Stimulated activated CD8-positive, alpha-beta memory T cell treated with anti-CD3 and anti-CD28 coated beads, Interleukin-2, amount 100 ng/mL, for 1 hour (primary cell): ENCODE results near the gene HECTD4.

Source experiments
- DNase-seq, 2 donors: peaks; one replicate each; pipeline ENCODE4 v3.0.0-alpha.2; 2020; ENCODE audit warnings: low read depth in 2 of 2

The HECTD4 gene

GRCh38 chr12:112179341-112179740 lies 202.9 kb downstream of the HECTD4 start:
- DNase-seq = no peak

DNA sequence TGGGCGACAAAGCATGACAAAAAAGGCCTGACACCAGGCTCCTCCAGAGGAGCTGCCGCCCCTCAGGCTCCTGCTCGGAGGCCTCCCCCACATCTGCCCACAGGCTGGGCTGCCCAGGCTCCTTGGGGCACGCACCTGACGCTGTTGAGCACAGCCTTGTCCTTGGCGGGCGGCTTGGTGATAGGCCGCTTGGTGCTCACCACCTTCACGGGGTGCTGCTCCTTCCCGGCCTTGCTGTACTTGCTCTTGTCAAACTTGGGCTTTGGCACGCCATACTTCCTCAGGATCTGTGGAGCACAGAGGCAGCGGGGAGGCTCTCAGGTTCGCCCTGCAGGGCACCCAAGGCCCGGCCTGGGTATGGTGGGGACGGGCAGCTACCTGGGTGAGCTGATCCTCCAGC lies 203.4 kb downstream of the HECTD4 start:
- DNase-seq = no peak

DNA sequence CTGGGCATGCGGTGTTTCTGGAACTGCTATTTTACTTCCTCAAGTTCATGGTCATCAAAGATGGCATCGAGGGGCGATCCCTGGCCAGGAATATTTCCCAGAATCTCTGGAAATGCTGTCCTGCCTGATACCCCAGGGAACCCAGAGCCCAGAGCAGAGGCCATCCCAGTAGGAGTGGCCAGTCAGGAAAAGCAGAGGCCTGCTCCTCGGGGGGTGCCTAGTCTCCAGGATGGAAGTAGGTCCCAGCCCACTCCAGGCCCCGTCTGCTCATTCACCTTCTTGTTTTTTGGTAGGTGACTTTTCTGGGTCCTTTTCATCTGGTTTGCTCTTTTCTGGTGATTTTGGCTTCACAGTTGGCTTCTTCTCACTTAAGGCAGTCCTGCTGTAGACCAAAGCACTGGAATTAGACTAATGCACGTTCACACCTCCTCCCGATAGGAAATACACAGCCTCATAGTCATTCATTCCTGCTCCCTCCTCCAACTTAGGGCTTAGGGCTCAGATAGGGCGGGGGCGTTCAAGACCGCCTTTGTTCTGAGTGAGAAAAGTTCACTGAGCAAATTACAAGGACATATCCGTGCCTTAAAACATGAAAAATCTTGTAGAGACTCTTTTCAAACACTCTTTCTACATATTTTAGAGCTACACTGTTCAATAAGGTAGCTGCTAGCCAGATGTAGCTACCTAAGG lies 205.8 kb downstream of the HECTD4 start:
- DNase-seq = no peak

DNA sequence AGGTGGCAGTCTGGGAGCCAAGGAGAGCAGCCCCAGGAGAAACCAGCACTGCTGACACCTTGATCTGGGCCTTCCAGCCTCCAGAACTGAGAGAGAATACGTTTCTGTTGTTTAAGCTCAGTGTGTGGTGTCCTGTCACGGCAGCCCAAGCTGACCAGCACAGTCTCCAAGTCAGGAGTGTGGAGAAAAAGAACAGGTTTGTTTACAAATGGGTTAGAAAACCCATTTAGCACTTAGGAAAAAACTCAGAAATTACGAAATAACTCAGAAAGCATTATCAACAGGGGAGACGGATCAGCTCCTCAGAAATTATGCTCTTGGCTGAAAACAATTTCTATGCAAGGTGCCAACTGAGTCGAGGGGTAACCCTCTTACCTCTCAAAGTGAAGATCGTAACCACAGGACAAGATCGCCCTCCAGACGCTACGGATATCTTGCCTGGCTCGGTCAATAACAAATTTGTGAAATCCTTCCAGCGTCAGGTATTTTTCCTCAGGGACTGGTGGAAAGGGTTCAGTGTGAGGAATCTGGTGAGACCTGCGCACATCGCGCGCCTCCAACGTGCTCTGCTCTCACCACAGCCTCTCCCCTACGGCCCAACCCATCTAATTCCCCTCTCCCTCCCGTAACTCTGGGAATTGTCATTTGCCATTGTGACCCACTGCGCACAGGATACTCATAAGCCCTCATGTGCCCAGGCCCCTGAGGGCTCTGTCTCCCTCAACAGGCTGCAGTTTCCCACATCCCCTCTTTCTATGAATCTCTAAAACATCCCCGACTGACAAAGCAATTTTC lies 206.7 kb downstream of the HECTD4 start:
- no peak for DNase-seq

GRCh38 chr12:112172556-112173324 lies 209.5 kb downstream of the HECTD4 start:
- no peak for DNase-seq

GRCh38 chr12:112170971-112171596 lies 211.1 kb downstream of the HECTD4 start:
- no peak for DNase-seq

GRCh38 chr12:112170376-112170775 lies 211.9 kb downstream of the HECTD4 start:
- no peak for DNase-seq

GRCh38 chr12:112169966-112170365 lies 212.3 kb downstream of the HECTD4 start:
- no peak for DNase-seq

- DNase-seq = no peak
Measured at GRCh38 chr12:112169161-112169872, 212.9 kb downstream of the HECTD4 start.

- no peak for DNase-seq
Measured at GRCh38 chr12:112168561-112168971, 213.7 kb downstream of the HECTD4 start.

DNA sequence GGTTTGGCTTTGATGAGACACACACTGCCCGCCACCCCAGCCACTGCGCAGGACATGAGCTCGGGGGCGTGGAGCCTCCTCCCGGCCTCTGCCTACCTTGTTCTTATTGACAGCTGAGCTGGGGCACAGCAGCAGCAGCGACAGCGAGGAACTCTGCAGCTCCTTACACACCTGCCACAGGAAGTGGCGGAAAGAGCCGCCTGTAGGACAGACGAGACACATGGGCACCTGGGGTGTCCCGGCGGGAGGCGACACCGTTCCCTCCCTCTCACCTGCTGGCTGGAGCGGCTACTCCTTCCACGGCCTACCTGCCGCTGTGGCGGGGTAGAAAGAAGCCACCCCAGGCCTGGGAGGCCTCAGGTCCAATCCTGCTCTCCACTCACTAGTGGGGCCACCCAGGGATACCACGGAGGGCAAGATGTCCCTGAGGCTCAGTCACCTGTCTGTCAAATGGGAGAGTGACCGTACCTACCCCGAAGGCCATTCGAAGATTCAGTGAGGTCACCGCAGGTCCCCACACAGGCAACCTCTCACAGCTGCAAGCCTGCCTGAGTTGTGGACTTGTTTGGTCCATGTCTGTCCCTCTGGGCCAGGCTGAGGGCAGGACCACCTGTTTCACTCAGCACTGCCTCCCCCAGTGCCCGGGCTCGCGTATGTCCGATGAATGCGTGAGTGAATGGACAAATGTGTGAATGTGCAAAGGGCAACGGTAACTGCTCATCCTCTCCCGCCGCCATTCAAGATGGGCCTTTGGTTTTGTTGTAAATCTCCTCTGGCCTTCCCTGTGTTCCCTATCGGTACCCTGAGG lies 214.3 kb downstream of the HECTD4 start:
- DNase-seq = no peak

GRCh38 chr12:112167031-112167461 lies 215.2 kb downstream of the HECTD4 start:
- DNase-seq = no peak

DNA sequence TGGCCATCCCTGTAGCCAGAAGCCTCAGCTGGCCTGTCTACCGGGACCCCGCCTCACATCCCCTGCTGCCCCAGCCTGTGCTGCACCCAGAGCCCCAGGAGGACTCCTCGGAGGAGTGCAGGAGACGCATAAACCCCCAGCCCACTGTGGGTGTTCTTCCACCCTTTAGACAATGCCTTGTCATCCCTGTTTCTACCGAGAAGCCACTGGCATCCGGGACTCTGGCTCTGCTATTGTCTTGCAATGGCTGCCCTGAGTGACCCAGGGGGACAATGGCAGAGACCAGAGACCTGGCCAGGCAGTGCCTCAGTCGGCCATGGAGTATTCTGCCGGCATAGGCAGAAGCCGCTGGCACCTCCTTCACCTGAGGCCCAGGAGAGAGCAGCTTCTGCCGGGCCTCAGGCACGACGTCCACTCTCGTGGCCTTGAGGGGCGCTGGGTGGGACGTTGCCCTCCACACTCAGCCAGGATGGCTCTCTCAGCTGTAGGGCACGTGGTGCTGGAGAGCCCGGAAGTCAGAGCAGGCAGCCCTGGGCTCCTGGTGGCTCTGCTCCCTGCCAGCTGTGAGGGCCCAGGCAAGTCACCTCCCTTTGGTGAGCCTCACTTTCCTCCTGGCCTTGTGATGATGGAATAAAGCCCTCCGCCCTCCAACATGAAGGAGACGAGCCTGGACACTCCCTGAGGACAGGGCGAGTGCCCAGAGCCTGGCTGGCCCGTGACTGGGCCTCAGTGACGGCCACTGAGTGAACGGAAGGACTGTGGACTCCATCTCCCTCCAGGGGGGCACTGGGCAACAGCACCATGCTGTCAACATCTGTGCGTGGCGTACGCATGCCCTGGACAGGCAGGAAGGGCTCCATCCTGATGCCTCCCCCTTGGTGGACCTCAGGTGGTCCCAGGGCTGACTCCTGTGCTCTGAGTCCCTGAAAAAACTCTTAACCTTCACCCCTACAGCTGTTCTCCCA lies 215.9 kb downstream of the HECTD4 start:
- DNase-seq = no peak

DNA sequence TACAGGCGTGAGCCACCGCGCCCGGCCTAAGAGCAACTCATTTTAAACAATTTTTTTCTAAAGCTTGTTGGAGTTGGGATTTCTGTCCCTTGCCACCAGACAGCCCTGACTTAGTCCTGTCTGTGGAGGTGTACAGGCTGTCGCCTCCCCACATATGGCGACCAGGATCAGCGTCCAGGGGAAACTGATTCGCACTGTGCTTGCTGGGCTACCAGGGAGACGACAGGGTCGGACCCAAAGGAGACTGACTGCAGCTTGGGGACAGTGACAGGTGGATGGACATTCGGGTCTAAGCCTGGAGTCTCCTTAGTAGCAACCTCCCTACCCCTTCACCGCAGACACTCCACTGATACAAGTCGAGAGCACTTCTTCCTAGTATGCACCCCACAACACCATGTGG lies 216.6 kb downstream of the HECTD4 start:
- DNase-seq = no peak

GRCh38 chr12:112164011-112164660 lies 218.1 kb downstream of the HECTD4 start:
- no peak for DNase-seq

DNA sequence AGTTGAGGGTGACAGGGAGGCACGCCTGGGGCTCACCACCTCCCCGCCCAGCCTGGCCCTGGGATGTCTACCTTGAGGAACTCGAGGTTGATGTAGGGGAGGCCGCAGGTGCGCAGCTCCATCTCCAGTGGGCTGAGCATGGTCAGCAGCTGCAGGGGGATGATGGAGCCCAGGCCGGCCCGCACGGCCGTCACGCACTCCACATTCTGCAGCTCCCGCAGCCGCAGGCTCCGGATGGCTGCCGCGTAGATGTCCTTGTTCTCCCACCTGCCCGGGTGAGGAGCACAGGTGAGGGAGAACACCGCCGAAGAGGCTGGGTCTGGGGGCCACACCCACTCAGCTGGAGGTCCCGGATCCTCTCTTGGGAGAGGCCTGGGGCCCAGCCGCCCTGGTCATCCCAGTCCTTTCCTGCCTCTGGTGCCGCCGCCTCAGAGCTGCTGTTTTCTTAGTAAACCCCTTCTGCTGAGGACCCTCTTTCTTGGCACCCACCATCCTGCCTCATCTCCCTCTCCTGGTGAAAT lies 218.7 kb downstream of the HECTD4 start:
- DNase-seq = no peak

DNA sequence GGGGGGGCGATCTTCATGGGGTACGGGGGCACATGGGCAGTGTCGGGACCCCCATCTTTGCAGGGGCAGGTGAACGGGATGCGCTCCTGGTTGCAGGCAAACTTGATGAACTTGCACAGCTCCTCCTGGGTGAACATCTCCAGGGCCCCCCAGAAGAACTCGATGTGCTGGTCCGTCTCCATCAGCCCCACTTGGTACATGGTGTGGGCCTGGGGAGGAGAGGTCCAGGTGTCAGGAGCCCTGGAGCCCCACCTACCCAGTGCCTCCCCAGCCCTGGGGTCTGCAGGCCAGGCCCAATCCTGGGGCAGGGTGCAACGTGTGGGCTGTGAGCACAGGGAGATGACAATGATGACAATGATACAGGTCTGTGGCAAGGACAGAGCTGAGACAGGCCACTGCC lies 219.2 kb downstream of the HECTD4 start:
- DNase-seq = no peak

- DNase-seq = no peak
Measured at GRCh38 chr12:112162241-112162790, 219.9 kb downstream of the HECTD4 start.
